Activated CD8-positive, alpha-beta memory T cell treated with anti-CD3 and anti-CD28 coated beads for 48 hours (primary cell): Measurements from ENCODE around the gene MCOLN1.

Experiments used
- DNase-seq, 3 experiments: peaks; one replicate each; pipeline ENCODE4 v3.0.0-alpha.2; 2020; ENCODE audit warnings: low read depth in 2 of 3, low spot score in 2 of 3

The MCOLN1 gene

GRCh38 chr19:7540761-7541474 is 18.5 kb downstream of the MCOLN1 start:
- peak in 1 of 3 experiments; percentile 27 for DNase-seq

GRCh38 chr19:7541475-7541824 is 19.0 kb downstream of the MCOLN1 start:
- DNase-seq: no peak

GRCh38 chr19:7541828-7542443 is 19.5 kb downstream of the MCOLN1 start:
- DNase-seq: no peak

GRCh38 chr19:7542556-7543348 is 20.3 kb downstream of the MCOLN1 start:
- DNase-seq: no peak

- no peak for DNase-seq
Observed at GRCh38 chr19:7544626-7545025, 22.2 kb downstream of the MCOLN1 start.

- DNase-seq: no peak
Observed at GRCh38 chr19:7545300-7545699, 22.9 kb downstream of the MCOLN1 start.

GRCh38 chr19:7545904-7546303 is 23.5 kb downstream of the MCOLN1 start:
- DNase-seq: no peak

- no peak for DNase-seq
Observed at GRCh38 chr19:7547159-7547558, 24.7 kb downstream of the MCOLN1 start.

- DNase-seq: no peak
Observed at GRCh38 chr19:7549429-7550148, 27.2 kb downstream of the MCOLN1 start.

GRCh38 chr19:7550169-7550770 is 27.8 kb downstream of the MCOLN1 start:
- no peak for DNase-seq

- no peak for DNase-seq
Observed at GRCh38 chr19:7550987-7551761, 28.8 kb downstream of the MCOLN1 start.

GRCh38 chr19:7552781-7553180 is 30.4 kb downstream of the MCOLN1 start:
- DNase-seq: no peak

- DNase-seq: no peak
Observed at GRCh38 chr19:7554565-7554964, 32.1 kb downstream of the MCOLN1 start.

GRCh38 chr19:7554990-7555864 is 32.8 kb downstream of the MCOLN1 start:
- no peak for DNase-seq

GRCh38 chr19:7556696-7557315 is 34.4 kb downstream of the MCOLN1 start:
- DNase-seq: no peak

GRCh38 chr19:7558667-7559066 is 36.2 kb downstream of the MCOLN1 start:
- DNase-seq: no peak

- no peak for DNase-seq
Observed at GRCh38 chr19:7559102-7559501, 36.7 kb downstream of the MCOLN1 start.

- DNase-seq: no peak
Observed at GRCh38 chr19:7560255-7560654, 37.8 kb downstream of the MCOLN1 start.

- DNase-seq: no peak
Observed at GRCh38 chr19:7561325-7561724, 38.9 kb downstream of the MCOLN1 start.
